IPS DF 4.7 (cell line): ENCODE data around the gene LIMS2.

Experiments
- DNase-seq: peaks from one replicate; pipeline ENCODE4 v3.0.0-alpha.2; 2013; ENCODE audit warnings: low spot score; ENCODE audit errors: extremely low read depth

LIMS2 gene

GRCh38 chr2:127606625-127607398 is 68.5 kb downstream of the LIMS2 start:
- no peak for DNase-seq

GRCh38 chr2:127605691-127606263 is 69.6 kb downstream of the LIMS2 start:
- no peak for DNase-seq

- DNase-seq = no peak
These were observed 70.3 kb downstream of the LIMS2 start for GRCh38 chr2:127604986-127605385.

- DNase-seq = no peak
These were observed 76.1 kb downstream of the LIMS2 start for GRCh38 chr2:127599211-127599610.

- DNase-seq = no peak
These were observed 76.6 kb downstream of the LIMS2 start for GRCh38 chr2:127598711-127599110.

GRCh38 chr2:127597984-127598380 is 77.3 kb downstream of the LIMS2 start:
- DNase-seq = no peak

- DNase-seq = no peak
These were observed 78.0 kb downstream of the LIMS2 start for GRCh38 chr2:127597046-127597983.

- DNase-seq = no peak
These were observed 78.9 kb downstream of the LIMS2 start for GRCh38 chr2:127596311-127597045.

- DNase-seq = no peak
These were observed 81.2 kb downstream of the LIMS2 start for GRCh38 chr2:127594116-127594591.

GRCh38 chr2:127593228-127594115 is 81.9 kb downstream of the LIMS2 start:
- no peak for DNase-seq

GRCh38 chr2:127592761-127593227 is 82.5 kb downstream of the LIMS2 start:
- no peak for DNase-seq

- DNase-seq = peak; percentile 83
These were observed 84.0 kb downstream of the LIMS2 start for GRCh38 chr2:127591221-127591923.

- DNase-seq = no peak
These were observed 84.7 kb downstream of the LIMS2 start for GRCh38 chr2:127590386-127591190.

- no peak for DNase-seq
These were observed 85.5 kb downstream of the LIMS2 start for GRCh38 chr2:127589841-127590240.

- DNase-seq = no peak
These were observed 86.0 kb downstream of the LIMS2 start for GRCh38 chr2:127589358-127589757.
